ENCODE results near the gene CYTH4. TPM values are rescaled to one million over a fixed set of nuclear protein-coding genes. Genes with fewer than 3 reads are reported as not detected.

The CYTH4 gene
- total RNA-seq, 1 experiment from 2014 or later = 3.8 TPM

DNA sequence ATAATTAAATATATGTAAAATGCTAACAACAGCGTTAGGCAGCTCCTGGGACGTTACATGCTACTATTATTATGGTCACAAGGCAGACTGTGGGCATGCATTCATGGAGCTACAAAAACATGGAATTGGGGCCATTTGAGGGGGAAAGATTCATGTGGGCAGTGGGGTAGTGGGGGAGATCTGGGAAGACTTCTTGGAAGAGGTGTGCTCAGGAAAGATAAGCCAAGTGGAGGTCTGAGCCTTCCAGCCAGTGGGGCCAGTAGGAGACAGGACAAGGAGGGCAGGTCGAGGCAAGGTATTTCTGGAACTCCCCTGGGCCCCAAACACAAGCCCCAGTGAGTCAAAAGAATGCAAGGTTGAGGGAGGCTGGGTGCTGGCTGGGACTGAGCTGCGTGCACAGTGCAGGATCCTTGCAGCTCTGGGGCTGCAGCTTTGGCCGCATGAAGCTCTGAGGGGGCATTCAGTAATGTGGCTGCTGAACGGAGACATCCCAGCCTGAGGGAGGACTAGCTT, 35.4 kb downstream of the CYTH4 start:
- Histone ChIP-seq H3K36me3 (ENCODE audit: control insufficient read depth in 1 of 2, insufficient read depth in 2 of 2, low read length in 2 of 2) (no peaks in the 10 kb centered on the region; a peak in 1 of 4 replicates), H4K20me1 (ENCODE audit: insufficient read depth) (no peaks in the 10 kb centered on the region), H3K4me1 (ENCODE audit: control insufficient read depth in 1 of 2, insufficient read depth in 2 of 2, low read length in 2 of 2) (peaks cover 68 to 85% of the 10 kb centered on the region in 2 experiments), H3K9me2 (ENCODE audit: insufficient read depth) (no peaks in the 10 kb centered on the region), H3K9ac (ENCODE audit: low read length) (peak overlapping the region; percentile 63), H3K79me2 (ENCODE audit: insufficient read depth, low read length) (peaks cover 30% of the 10 kb centered on the region; the same call in 1 of the 2 replicates), H2AFZ (ENCODE audit: low read depth, low read length, poor library complexity, severe bottlenecking) (no peak overlapping the region), H3K27me3 (ENCODE audit: insufficient read depth, low read length) (no peaks in the 10 kb centered on the region), H3K4me2 (ENCODE audit: low read length) (peak overlapping the region; percentile 66), H3K27ac (ENCODE audit: low read depth, low read length) (peak overlapping the region; percentile 100), H3K4me3 (replicated peaks in 1 of 2; ENCODE audit: low read depth in 1 of 2, low read length in 2 of 2) (0 out of 4 replicates have a peak overlapping the region, but pooled peaks of 1 of the 2 experiments have one; percentile 2), H3K9me3 (ENCODE audit: control insufficient read depth in 1 of 2, insufficient read depth in 1 of 2, low read depth in 1 of 2, low read length in 2 of 2) (no peaks in the 10 kb centered on the region)
- ChIA-PET CTCF (interaction anchor here (1.0 to 4.2 kb wide), 16 partner anchors 8 to 289 kb away, joined by 3 to 147 read pairs (median 8); partner anchors contain the start of gene ELFN2), RAD21 (ENCODE audit: low non-redundant PET in 1 of 2, low total read pairs in 2 of 2, uncharacterized antibody in 2 of 2, unreplicated experiment in 2 of 2) (interaction anchor here (0.6 to 4.3 kb wide), 13 partner anchors 10 to 249 kb away, joined by 3 to 63 read pairs (median 4); no protein-coding TSS in a partner anchor), POLR2A (interaction anchor here (0.9 to 5.0 kb wide), 10 partner anchors 12 to 253 kb away, joined by 3 to 152 read pairs (median 3); no protein-coding TSS in a partner anchor)
- no TSS peak for BruUV-seq (replicated peaks)
- TF ChIP-seq POLR2A (IDR thresholded peaks at IDR 0.05; ENCODE audit: borderline replicate concordance, extremely low read depth, insufficient read depth, insufficient read length) (peak; percentile 17), ELF1 (IDR thresholded peaks at IDR 0.05; ENCODE audit: borderline replicate concordance, low read depth) (no peak)
- TF ChIP-seq, protein P1, sequence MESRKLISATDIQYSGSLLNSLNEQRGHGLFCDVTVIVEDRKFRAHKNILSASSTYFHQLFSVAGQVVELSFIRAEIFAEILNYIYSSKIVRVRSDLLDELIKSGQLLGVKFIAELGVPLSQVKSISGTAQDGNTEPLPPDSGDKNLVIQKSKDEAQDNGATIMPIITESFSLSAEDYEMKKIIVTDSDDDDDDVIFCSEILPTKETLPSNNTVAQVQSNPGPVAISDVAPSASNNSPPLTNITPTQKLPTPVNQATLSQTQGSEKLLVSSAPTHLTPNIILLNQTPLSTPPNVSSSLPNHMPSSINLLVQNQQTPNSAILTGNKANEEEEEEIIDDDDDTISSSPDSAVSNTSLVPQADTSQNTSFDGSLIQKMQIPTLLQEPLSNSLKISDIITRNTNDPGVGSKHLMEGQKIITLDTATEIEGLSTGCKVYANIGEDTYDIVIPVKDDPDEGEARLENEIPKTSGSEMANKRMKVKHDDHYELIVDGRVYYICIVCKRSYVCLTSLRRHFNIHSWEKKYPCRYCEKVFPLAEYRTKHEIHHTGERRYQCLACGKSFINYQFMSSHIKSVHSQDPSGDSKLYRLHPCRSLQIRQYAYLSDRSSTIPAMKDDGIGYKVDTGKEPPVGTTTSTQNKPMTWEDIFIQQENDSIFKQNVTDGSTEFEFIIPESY (IDR thresholded peaks at IDR 0.05; ENCODE audit: extremely low read depth, insufficient replicate concordance, low read length) = no peak
- ATAC-seq (peak; percentile 3), DNase-seq (ENCODE audit: low read depth, low spot score) (no peak)
- intact Hi-C loops (cut with micrococcal nuclease) = loop anchor here (1.0 to 2.0 kb wide), 3 partner anchors 112 to 249 kb away; no protein-coding TSS in a partner anchor

All from HCT116 (cell line).